HUDEP-2 (cell line): ENCODE measurements around the gene FOLR3.
"Not testable (repeated sequence)": the region's sequence is repeated elsewhere in the genome, so short reads cannot be mapped to it uniquely, and the experiment has no call there.

Experiments
- DNase-seq, 76 experiments: peaks; one replicate each; lab custom pipeline; 2025; ENCODE audit not compliant: unreplicated experiment in 76 of 76; lab: John Stamatoyannopoulos, UW

FOLR3 gene

DNA sequence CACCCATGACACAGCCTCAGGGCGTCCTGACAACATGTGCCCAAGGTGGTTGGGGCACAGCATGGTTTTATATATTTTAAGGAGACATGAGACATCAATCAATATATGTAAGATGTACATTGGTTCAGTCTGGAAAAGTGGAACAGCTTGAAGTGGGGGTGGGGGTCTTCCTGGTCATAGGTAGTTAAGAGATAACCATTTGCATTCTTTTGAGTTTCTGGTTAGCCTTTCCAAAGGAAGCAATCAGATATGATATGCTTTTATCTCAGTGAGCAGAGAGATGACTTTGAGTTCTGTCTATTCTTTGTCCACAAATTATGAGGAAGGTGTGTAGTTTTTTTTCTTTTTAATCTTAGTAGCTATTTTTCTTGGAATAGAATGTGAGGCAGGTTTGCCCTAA, 12.9 kb upstream of the FOLR3 start:
- no peak for DNase-seq

DNA sequence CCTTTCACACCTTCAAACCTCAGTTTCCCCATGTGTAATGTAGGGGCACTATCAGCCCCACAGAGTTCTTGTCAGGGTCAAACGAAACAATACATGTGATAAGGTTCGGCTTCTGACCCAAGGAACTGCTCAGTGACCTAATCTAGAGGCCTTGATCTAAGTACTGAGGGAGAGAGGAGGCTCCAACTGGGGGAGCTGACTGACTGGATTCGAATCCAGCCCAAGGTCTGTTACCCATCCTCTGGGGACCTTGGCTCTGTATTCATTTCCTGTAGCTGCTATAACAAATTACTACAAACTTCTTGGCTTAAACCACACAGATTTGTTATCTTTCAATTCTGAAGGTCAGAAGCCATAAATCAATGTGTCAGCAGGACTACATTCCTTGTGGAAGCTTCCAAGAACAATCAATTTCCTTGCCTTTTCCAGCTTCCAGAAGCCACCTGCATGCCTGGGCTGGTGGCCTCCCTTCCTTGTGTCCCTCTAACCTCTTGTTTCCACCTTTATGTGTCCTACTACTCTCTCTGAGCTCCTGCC, 12.3 kb upstream of the FOLR3 start:
- DNase-seq: no peak

- no peak for DNase-seq
These were observed 11.5 kb upstream of the FOLR3 start for GRCh38 chr11:72124046-72124445.

DNA sequence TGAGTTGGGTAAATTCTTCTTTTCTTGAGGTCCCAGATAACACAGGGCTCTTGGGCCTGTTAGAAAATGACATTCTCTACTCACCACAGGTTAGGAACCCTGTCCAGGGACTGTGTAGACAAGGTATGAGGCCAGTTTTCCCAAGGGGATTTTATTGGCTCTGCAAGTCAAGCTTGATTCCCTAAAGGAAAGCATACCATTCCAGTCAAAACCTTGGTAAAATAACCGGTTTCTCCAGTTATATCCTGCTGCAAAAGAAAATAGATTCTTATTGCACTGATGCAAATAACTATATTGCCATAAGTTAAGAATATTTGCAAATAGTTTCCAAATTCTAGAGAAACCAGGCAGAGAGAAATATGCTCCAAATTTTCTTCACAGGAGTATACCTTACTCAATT, 9.6 kb upstream of the FOLR3 start:
- DNase-seq: no peak

DNA sequence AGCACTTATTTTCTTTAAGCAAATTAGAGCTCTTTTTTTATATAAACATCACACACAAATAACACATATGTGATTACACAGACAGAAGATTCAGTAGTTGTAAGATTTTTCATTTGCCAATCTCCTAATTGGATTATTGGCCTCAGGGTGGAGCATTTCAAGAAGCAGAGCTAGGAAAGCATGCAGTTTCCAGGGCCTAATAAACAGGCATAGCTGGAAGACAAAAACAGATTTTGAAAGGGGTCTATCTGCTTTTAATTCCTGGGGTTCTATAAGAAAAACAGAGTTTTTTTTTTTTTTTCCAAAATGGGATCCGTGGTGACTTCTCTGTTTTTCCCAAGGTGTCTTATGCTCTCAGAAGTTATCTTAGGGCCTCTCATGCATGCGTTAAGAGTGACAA, 7.6 kb upstream of the FOLR3 start:
- no peak for DNase-seq

DNA sequence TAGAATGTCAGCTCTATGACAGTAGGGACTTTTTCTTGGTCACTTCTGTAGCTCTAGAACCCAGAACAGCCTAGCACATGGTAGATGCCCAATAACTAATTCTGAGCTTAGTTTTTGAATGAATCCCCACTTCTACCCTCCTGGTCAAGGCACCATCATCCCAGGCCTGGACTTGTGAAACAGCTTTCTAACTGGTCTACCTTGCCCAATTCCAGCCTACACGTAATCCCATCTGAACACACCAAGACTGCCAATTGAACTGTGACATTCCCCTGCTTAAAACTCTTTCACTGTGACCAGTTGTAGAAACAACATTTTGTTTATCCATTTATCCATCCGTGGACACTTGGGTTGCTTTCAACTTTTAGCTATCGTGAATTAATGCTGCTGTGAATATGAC, 6.1 kb upstream of the FOLR3 start:
- DNase-seq: no peak

- DNase-seq: no peak
These were observed 2.9 kb upstream of the FOLR3 start for GRCh38 chr11:72132646-72133045.

DNA sequence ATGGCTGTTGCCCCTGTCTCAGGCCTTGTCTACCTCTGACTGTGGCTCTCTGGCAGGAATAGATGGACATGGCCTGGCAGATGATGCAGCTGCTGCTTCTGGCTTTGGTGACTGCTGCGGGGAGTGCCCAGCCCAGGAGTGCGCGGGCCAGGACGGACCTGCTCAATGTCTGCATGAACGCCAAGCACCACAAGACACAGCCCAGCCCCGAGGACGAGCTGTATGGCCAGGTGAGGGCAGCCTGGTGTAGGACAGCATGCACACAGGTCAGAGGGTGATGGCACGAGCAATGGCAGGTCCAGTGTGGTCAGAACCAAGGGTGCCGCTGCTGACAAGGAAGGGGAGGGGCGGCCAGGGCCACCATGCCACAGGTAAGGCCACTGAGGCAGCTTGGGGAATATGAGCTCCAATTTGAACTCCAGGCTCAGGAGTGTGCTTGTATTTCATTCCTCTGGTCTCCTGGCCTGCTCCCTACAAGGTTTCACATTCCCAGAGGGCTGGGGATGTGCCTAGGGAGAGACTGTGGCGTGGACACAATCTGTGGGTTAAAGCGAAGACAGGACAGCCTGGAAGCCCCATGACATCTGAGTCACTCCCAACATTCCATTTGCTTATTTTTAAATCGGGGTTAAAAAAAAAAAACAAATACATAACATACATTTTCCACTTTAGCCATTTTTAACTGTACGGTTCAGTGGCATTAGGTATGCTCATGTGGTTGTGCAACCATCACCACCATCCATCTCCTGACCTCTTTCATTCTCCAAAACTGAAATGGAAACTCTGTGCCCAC, 562 bp downstream of the FOLR3 start:
- no peak for DNase-seq

GRCh38 chr11:72136684-72137262, 1.2 kb downstream of the FOLR3 start:
- DNase-seq: no peak

GRCh38 chr11:72138821-72139390, 3.4 kb downstream of the FOLR3 start:
- DNase-seq: no peak

DNA sequence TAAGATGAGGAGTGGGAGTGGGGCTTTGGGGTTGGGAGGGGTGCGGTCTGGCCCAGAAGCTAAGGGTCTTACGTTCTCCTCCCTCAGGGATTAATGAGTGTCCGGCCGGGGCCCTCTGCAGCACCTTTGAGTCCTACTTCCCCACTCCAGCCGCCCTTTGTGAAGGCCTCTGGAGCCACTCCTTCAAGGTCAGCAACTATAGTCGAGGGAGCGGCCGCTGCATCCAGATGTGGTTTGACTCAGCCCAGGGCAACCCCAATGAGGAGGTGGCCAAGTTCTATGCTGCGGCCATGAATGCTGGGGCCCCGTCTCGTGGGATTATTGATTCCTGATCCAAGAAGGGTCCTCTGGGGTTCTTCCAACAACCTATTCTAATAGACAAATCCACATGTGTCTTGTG, 4.0 kb downstream of the FOLR3 start:
- DNase-seq: no peak

DNA sequence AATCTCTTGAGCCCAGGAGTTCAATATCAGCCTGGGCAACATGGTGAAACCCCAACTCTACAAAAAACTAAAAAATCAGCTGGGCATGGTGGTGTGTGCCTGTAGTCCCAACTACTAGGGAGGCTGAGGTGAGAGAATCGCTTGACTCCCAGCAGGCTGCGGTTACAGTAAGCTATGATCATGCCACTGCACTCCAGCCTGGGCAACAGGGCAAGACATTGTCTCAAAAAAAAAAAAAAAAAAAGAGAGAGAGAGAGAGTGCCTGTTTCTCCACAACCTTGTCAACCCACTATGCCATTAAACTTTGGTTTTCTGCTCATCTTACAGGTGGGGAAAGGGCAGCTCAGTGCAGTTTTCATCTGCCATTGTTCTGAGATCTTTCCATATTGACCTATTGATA, 5.1 kb downstream of the FOLR3 start:
- DNase-seq: no peak

GRCh38 chr11:72141066-72141465, 5.5 kb downstream of the FOLR3 start:
- DNase-seq: no peak

DNA sequence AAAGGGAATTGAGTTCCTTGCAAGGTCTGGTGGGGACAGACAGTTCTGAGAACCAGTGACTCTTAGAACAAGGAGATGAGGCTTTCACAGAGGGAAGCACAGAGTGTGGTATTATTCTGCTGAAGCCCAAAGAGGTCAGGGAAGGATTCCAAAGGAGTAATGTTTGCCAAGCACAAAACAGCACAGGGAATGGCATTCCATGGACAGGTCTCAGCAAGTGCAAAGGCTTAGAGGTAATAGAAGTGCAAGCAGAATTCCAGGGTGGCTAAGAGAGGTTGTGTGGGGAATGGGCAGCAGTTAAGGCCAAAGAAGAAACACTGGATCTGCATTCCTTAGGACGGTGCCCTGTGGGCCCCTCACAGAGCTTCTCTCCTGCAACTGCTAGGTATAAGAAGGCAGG, 6.6 kb downstream of the FOLR3 start:
- DNase-seq: not testable (repeated sequence)

GRCh38 chr11:72142543-72142942, 7.0 kb downstream of the FOLR3 start:
- not testable (repeated sequence) for DNase-seq

- DNase-seq: no peak
These were observed 9.5 kb downstream of the FOLR3 start for GRCh38 chr11:72144807-72145565.

GRCh38 chr11:72146625-72147024, 11.1 kb downstream of the FOLR3 start:
- DNase-seq: no peak

DNA sequence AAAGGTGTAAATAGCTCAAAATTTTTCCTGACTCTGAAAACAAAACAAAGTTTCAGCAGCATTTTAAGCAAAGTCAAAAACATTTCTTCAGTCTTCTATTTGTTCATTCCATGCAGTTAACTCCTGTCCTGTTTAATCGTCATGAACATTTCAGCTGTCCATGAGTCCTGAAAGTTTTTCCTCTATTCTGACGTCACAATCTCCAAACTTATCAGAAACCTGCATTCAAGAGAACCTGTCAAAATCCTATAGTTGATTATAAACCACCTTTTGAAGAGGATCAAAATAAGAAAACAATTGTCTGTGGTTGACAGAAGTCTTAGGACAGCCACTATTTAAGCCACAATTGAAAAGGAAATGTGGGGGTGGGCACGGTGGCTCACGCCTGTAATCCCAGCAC, 15.4 kb downstream of the FOLR3 start:
- no peak for DNase-seq

DNA sequence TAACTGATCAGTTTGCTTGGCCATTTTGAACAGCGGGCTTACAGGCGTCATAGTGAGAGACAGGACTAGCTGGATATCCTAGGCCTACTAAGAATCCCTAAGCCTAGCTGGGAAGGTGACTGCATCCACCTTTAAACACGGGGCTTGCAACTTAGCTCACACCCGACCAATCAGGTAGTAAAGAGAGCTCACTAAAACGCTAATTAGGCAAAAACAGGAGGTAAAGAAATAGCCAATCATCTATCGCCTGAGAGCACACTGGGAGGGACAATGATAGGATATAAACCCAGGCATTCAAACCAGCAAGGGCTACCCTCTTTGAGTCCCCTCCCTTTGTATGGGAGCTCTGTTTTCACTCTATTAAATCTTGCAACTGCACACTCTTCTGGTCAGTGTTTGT, 18.3 kb downstream of the FOLR3 start:
- DNase-seq: not testable (repeated sequence)

- no peak for DNase-seq
These were observed 19.3 kb downstream of the FOLR3 start for GRCh38 chr11:72154816-72155215.

DNA sequence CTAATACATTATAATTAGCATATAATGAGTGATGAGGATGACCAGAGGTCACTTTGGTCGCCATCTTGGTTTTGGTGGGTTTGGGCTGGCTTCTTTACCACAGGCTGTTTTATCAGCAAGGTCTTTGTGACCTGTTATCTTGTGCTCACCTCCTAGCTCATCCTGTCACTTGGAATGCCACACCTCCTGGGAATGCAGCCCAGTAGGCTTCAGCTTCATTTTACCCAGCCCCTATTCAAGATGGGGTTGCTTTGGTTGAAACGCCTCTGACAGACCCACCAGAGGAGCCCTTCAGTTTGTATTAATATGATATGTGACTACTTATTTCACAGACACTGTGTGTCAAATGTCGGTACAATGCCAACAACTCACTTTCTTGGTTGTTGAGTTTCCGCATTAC, 20.2 kb downstream of the FOLR3 start:
- DNase-seq: no peak
